ENCODE data around the gene CKAP2L. TPM values are rescaled to one million over a fixed set of nuclear protein-coding genes. Genes with fewer than 3 reads are reported as not detected.

CKAP2L gene
- total RNA-seq, 1 donor from 2014 or later = not detected

- Histone ChIP-seq H3K27ac (no peak overlapping the region), H3K9me3 (no peaks in the 10 kb centered on the region), H3K27me3 (no peaks in the 10 kb centered on the region), H3K4me1 (no peaks in the 10 kb centered on the region), H3K4me3 (no peak overlapping the region), H3K36me3 (no peaks in the 10 kb centered on the region)
- TF ChIP-seq CTCF (IDR thresholded peaks at IDR 0.05) = no peak
- DNase-seq (ENCODE audit: low spot score in 2 of 2) = no peak
- intact Hi-C loops (cut with DNase I) = no loop called here
Measured at GRCh38 chr2:112800881-112801583, 36.6 kb upstream of the CKAP2L start.

GRCh38 chr2:112798979-112799975, 34.9 kb upstream of the CKAP2L start:
- DNase-seq (ENCODE audit: low spot score in 2 of 2) = no peak

GRCh38 chr2:112796486-112796885, 32.1 kb upstream of the CKAP2L start:
- intact Hi-C loops (cut with DNase I) = no loop called here
- no peak overlapping the region for H3K27ac ChIP-seq
- H3K9me3 ChIP-seq = no peaks in the 10 kb centered on the region
- TF ChIP-seq CTCF (IDR thresholded peaks at IDR 0.05) = no peak
- H3K4me1 ChIP-seq = no peaks in the 10 kb centered on the region
- no peaks in the 10 kb centered on the region for H3K27me3 ChIP-seq
- no peaks in the 10 kb centered on the region for H3K36me3 ChIP-seq
- no peak overlapping the region for H3K4me3 ChIP-seq
- DNase-seq (ENCODE audit: low spot score in 2 of 2) = no peak

More at GRCh38 chr2:112798979-112799975, 34.9 kb upstream of the CKAP2L start:
- no peaks in the 10 kb centered on the region for H3K9me3 ChIP-seq
- no peaks in the 10 kb centered on the region for H3K4me1 ChIP-seq
- no peaks in the 10 kb centered on the region for H3K27me3 ChIP-seq
- H3K27ac ChIP-seq = no peak overlapping the region
- H3K36me3 ChIP-seq = no peaks in the 10 kb centered on the region
- H3K4me3 ChIP-seq = no peak overlapping the region
- TF ChIP-seq CTCF (IDR thresholded peaks at IDR 0.05) = no peak
- intact Hi-C loops (cut with DNase I) = no loop called here

GRCh38 chr2:112795774-112796173, 31.4 kb upstream of the CKAP2L start:
- Histone ChIP-seq H3K4me1 (no peaks in the 10 kb centered on the region), H3K4me3 (no peak overlapping the region), H3K36me3 (no peaks in the 10 kb centered on the region), H3K27me3 (no peaks in the 10 kb centered on the region), H3K9me3 (no peaks in the 10 kb centered on the region), H3K27ac (no peak overlapping the region)
- intact Hi-C loops (cut with DNase I) = no loop called here
- no peak for DNase-seq (ENCODE audit: low spot score in 2 of 2)
- TF ChIP-seq CTCF (IDR thresholded peaks at IDR 0.05) = no peak

- DNase-seq (ENCODE audit: low spot score in 2 of 2) = no peak
- intact Hi-C loops (cut with DNase I) = no loop called here
- TF ChIP-seq CTCF (IDR thresholded peaks at IDR 0.05) = no peak
Measured at GRCh38 chr2:112794841-112795240, 30.4 kb upstream of the CKAP2L start.

More at GRCh38 chr2:112794841-112795240, 30.4 kb upstream of the CKAP2L start:
- no peaks in the 10 kb centered on the region for H3K27me3 ChIP-seq
- H3K36me3 ChIP-seq = no peaks in the 10 kb centered on the region
- no peak overlapping the region for H3K4me3 ChIP-seq
- no peak overlapping the region for H3K27ac ChIP-seq
- no peaks in the 10 kb centered on the region for H3K9me3 ChIP-seq
- H3K4me1 ChIP-seq = no peaks in the 10 kb centered on the region

Data from ascending aorta (tissue), 2 donors.